Measurements from ENCODE around the gene XG.

XG gene

DNA sequence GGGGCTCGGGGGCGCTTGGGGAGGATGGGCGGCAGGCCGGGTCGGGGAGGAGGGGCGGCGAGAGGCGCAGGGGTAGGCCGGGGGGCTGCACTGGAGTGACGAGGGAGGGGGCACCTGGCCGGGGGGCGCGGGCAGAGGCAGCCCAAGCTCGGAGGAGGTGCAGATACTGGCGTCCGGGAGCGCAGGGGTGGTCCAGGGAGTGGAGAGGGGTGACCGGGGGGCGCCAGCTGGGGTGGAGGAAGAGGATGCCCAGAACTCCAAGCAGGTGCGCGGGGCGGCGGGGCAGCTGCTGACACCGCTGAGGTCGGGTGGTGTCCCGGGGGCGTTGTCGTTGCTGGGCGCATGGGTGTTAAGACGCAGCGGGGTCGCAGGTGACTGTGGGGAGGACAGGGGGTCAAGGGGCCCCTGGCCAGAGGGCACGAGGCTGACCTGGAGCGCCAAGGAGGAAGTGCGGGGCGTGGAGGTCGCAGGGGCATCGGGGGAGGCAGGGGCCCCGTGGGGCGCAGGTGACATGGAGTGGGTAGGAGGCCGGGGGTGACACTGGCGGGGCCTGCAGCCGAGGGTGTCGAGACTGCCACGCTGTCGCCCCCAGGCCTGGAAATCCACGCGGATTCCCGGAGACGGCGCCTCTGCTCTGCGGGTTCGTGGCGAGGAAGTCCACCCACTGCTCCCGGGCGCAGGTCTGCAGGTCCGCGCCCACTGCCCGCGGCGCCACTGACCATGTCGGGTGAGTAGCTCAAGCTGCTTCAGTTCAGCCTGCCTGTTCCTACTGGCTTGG is 77.8 kb downstream of the XG start:
- Histone ChIP-seq H2AFZ (ENCODE audit: low read depth, low read length) (no peak overlapping the region), H3K4me3 (ENCODE audit: low read depth in 1 of 2, low read length in 2 of 2) (no peak overlapping the region), H3K4me2 (ENCODE audit: insufficient read depth, low read length) (no peak overlapping the region), H3K9me3 (ENCODE audit: insufficient read depth, low read length, severe bottlenecking) (no peaks in the 10 kb centered on the region), H4K20me1 (ENCODE audit: insufficient read depth, low read length) (no peaks in the 10 kb centered on the region), H3K27ac (ENCODE audit: low read length) (no peak overlapping the region), H3K79me2 (ENCODE audit: insufficient read depth, low read length) (no peaks in the 10 kb centered on the region), H3K4me1 (ENCODE audit: insufficient read depth, low read length) (no peaks in the 10 kb centered on the region), H3K27me3 (ENCODE audit: insufficient read depth, low read length, poor library complexity) (no peaks in the 10 kb centered on the region), H3K9ac (ENCODE audit: low read depth, low read length) (no peak overlapping the region), H3K36me3 (ENCODE audit: insufficient read depth, low read length) (no peaks in the 10 kb centered on the region)
- ATAC-seq (ENCODE audit: insufficient read depth, low read depth) (no peak), DNase-seq (no peak)
- TF ChIP-seq, protein P1, sequence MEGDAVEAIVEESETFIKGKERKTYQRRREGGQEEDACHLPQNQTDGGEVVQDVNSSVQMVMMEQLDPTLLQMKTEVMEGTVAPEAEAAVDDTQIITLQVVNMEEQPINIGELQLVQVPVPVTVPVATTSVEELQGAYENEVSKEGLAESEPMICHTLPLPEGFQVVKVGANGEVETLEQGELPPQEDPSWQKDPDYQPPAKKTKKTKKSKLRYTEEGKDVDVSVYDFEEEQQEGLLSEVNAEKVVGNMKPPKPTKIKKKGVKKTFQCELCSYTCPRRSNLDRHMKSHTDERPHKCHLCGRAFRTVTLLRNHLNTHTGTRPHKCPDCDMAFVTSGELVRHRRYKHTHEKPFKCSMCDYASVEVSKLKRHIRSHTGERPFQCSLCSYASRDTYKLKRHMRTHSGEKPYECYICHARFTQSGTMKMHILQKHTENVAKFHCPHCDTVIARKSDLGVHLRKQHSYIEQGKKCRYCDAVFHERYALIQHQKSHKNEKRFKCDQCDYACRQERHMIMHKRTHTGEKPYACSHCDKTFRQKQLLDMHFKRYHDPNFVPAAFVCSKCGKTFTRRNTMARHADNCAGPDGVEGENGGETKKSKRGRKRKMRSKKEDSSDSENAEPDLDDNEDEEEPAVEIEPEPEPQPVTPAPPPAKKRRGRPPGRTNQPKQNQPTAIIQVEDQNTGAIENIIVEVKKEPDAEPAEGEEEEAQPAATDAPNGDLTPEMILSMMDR (IDR thresholded peaks at IDR 0.05; ENCODE audit: borderline replicate concordance, extremely low read depth, low read length, poor library complexity, severe bottlenecking) = no peak
- TF ChIP-seq EZH2 (IDR thresholded peaks at IDR 0.05; ENCODE audit: borderline replicate concordance, low read depth, low read length, severe bottlenecking) = no peak

DNA sequence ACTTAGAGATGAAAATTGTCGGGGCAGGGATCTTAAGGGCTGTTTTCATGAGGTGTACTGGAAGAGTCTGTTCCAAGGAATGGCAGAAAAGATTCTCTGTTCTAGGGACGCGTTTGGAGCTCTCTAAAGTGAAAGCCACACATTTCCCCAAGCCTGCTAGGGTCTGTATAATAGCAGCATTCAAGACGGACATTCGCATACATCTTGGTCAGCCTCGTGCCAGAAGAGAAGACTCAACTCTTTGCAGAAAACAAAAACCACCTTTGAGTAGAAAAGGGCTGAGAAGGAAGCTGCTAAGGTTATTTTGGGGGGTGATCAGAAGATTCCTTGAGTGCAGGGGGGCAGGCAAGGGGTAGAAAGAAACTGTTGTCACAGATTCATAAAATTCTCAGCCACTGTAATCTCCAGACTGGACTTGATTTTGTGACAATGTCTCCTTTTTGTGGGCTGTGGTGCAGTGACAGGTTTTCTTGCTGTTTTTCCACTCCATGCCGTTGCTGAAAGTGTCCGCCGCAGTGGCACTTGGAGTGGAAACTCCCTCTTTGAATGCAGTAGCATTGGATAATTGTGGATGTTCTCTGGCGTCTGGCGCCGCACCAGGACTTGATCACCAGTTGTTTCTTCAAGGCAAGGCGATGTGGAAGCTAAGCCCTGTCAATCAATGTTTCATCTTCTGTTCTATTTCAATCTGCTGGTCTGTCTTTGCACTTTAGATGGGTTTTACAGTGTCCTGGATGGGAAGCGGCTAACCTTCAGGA is 79.8 kb downstream of the XG start:
- Histone ChIP-seq H4K20me1 (ENCODE audit: insufficient read depth, low read length) (no peaks in the 10 kb centered on the region), H3K9ac (ENCODE audit: low read depth, low read length) (no peak overlapping the region), H3K4me2 (ENCODE audit: insufficient read depth, low read length) (no peak overlapping the region), H3K9me3 (ENCODE audit: insufficient read depth, low read length, severe bottlenecking) (no peaks in the 10 kb centered on the region), H3K27ac (ENCODE audit: low read length) (no peak overlapping the region), H3K79me2 (ENCODE audit: insufficient read depth, low read length) (no peaks in the 10 kb centered on the region), H3K27me3 (ENCODE audit: insufficient read depth, low read length, poor library complexity) (no peaks in the 10 kb centered on the region), H3K4me3 (ENCODE audit: low read depth in 1 of 2, low read length in 2 of 2) (no peak overlapping the region), H3K36me3 (ENCODE audit: insufficient read depth, low read length) (no peaks in the 10 kb centered on the region), H2AFZ (ENCODE audit: low read depth, low read length) (no peak overlapping the region), H3K4me1 (ENCODE audit: insufficient read depth, low read length) (no peaks in the 10 kb centered on the region)
- TF ChIP-seq, protein P1 (IDR thresholded peaks at IDR 0.05; ENCODE audit: borderline replicate concordance, extremely low read depth, low read length, poor library complexity, severe bottlenecking) = no peak
- TF ChIP-seq EZH2 (IDR thresholded peaks at IDR 0.05; ENCODE audit: borderline replicate concordance, low read depth, low read length, severe bottlenecking) = no peak
- ATAC-seq (ENCODE audit: insufficient read depth, low read depth) (no peak), DNase-seq (no peak)

DNA sequence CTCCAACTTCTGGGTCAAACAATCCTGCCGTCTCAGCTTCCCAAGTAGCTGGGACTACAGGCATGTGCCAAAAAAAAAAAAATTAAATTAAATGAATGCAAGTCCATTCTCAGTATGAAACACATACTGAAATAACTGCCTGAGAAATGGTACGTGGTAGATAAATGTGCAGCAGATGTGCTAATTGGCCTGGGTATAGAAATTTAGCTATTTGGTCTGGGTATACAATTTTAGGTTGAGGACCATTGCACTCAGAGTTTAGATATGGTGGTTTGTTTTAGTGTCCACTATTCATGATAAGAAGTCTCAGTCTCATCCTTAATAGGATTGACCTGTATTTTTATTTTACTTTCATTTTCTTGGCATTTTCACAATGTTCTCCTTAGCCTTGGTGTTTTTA is 86.1 kb downstream of the XG start:
- no peak overlapping the region for H3K4me3 ChIP-seq (ENCODE audit: low read depth in 1 of 2, low read length in 2 of 2)
- no peak for DNase-seq
- no peak for ATAC-seq (ENCODE audit: insufficient read depth, low read depth)

More for the DNA sequence above, 86.1 kb downstream of the XG start:
- no peak overlapping the region for H2AFZ ChIP-seq (ENCODE audit: low read depth, low read length)
- no peaks in the 10 kb centered on the region for H4K20me1 ChIP-seq (ENCODE audit: insufficient read depth, low read length)
- TF ChIP-seq, protein P1 (IDR thresholded peaks at IDR 0.05; ENCODE audit: borderline replicate concordance, extremely low read depth, low read length, poor library complexity, severe bottlenecking) = no peak
- no peak for TF ChIP-seq EZH2 (IDR thresholded peaks at IDR 0.05; ENCODE audit: borderline replicate concordance, low read depth, low read length, severe bottlenecking)
- H3K9ac ChIP-seq (ENCODE audit: low read depth, low read length) = no peak overlapping the region
- no peaks in the 10 kb centered on the region for H3K27me3 ChIP-seq (ENCODE audit: insufficient read depth, low read length, poor library complexity)
- no peaks in the 10 kb centered on the region for H3K36me3 ChIP-seq (ENCODE audit: insufficient read depth, low read length)
- H3K27ac ChIP-seq (ENCODE audit: low read length) = no peak overlapping the region
- no peak overlapping the region for H3K4me2 ChIP-seq (ENCODE audit: insufficient read depth, low read length)
- no peaks in the 10 kb centered on the region for H3K4me1 ChIP-seq (ENCODE audit: insufficient read depth, low read length)
- H3K79me2 ChIP-seq (ENCODE audit: insufficient read depth, low read length) = no peaks in the 10 kb centered on the region
- no peaks in the 10 kb centered on the region for H3K9me3 ChIP-seq (ENCODE audit: insufficient read depth, low read length, severe bottlenecking)
